GM06990 (cell line): ENCODE data around the gene MLC1.

Experiments
- DNase-seq: peaks from one replicate; pipeline ENCODE4 v3.0.0-alpha.2; 2011; ENCODE audit not compliant: insufficient read length; ENCODE audit errors: extremely low read depth
- H3K27me3 ChIP-seq: replicated peaks from 2 replicates; pipeline ENCODE4 v1.6.0; 2011; ENCODE audit warnings: low read length; ENCODE audit not compliant: control insufficient read depth, insufficient read depth
- H3K36me3 ChIP-seq: 2 replicates; pipeline ENCODE4 v1.5.1; 2011; ENCODE audit warnings: low read length; ENCODE audit not compliant: control insufficient read depth, insufficient read depth
- H3K4me3 ChIP-seq: replicated peaks from 2 replicates; pipeline ENCODE4 v1.5.1; 2011; ENCODE audit warnings: low read depth, mild to moderate bottlenecking, control low read depth, low read length
- CTCF ChIP-seq: IDR thresholded peaks from 2 replicates; pipeline ENCODE4 v1.5.1; 2011; ENCODE audit warnings: low read length, control low read depth, mild to moderate bottlenecking, inconsistent platforms; ENCODE audit not compliant: insufficient read depth, poor library complexity, severe bottlenecking

MLC1 gene

GRCh38 chr22:50085211-50085972, at the start of gene MLC1:
MLC1 (minus strand) TSS chr22:50085426; CDS start chr22:50084902, 524 bp downstream.
- H3K27me3 ChIP-seq = peaks cover 3% of the 10 kb centered on the region
- no peak for DNase-seq
- no peak within 1 kb of the TSS for H3K4me3 ChIP-seq
- no peaks in the 10 kb centered on the region for H3K36me3 ChIP-seq
- no peak for TF ChIP-seq CTCF

- Histone ChIP-seq H3K36me3 (no peaks in the 10 kb centered on the region), H3K27me3 (no peaks in the 10 kb centered on the region), H3K4me3 (no peak overlapping the region)
- TF ChIP-seq CTCF = no peak
- DNase-seq = no peak
Observed at GRCh38 chr22:50134481-50134880, 49.3 kb upstream of the MLC1 start.

GRCh38 chr22:50131894-50132293, 46.7 kb upstream of the MLC1 start:
- DNase-seq = no peak
- Histone ChIP-seq H3K36me3 (no peaks in the 10 kb centered on the region), H3K4me3 (no peak overlapping the region), H3K27me3 (no peaks in the 10 kb centered on the region)
- no peak for TF ChIP-seq CTCF

- H3K36me3 ChIP-seq = no peaks in the 10 kb centered on the region
- no peak for DNase-seq
- no peak for TF ChIP-seq CTCF
- no peaks in the 10 kb centered on the region for H3K27me3 ChIP-seq
- H3K4me3 ChIP-seq = no peak overlapping the region
Observed at GRCh38 chr22:50129121-50129736, 44.0 kb upstream of the MLC1 start.

- no peak for DNase-seq
- Histone ChIP-seq H3K27me3 (no peaks in the 10 kb centered on the region), H3K36me3 (no peaks in the 10 kb centered on the region), H3K4me3 (no peak overlapping the region)
- TF ChIP-seq CTCF = no peak
Observed at GRCh38 chr22:50125029-50125428, 39.8 kb upstream of the MLC1 start.
